Adrenal gland (tissue), 12 donors: Measurements from ENCODE around the gene FCRL4. TPM values are rescaled to one million over a fixed set of nuclear protein-coding genes. Genes with fewer than 3 reads are reported as not detected.

Source experiments
- DNase-seq, 7 donors: peaks; one replicate each; pipeline ENCODE4 v3.0.0-alpha.2; 2019 to 2020
- H3K27ac ChIP-seq, 5 donors: fragments of 200-600 bp; sonication (generic) in 4 of 5; 1 replicate in 3 of 5; 2 replicates in 2 of 5; pipeline versions ENCODE4 v1.5.1 to v1.8.0; 2016 to 2020; ENCODE audit warnings: mild to moderate bottlenecking in 1 of 5
- H3K27me3 ChIP-seq: fragments of 200-600 bp; 2 replicates; pipeline ENCODE4 v1.8.0; 2021
- H3K36me3 ChIP-seq, 2 donors: fragments of 200-600 bp; replicated peaks in 1 of 2; 1 replicate in 1 of 2; 2 replicates in 1 of 2; pipeline versions ENCODE4 v1.5.1 to v1.8.0; 2018 to 2022
- H3K4me1 ChIP-seq, 2 donors: fragments of 200-600 bp; replicated peaks in 1 of 2; 1 replicate in 1 of 2; 2 replicates in 1 of 2; pipeline versions ENCODE4 v1.5.1 to v1.8.0; 2018 to 2021
- H3K4me3 ChIP-seq, 4 donors: fragments of 200-600 bp; sonication (generic) in 3 of 4; one replicate each; pipeline ENCODE4 v1.5.1; 2016 to 2018
- H3K9me3 ChIP-seq, 3 donors: fragments of 200-600 bp; sonication (generic) in 1 of 3; replicated peaks in 1 of 3; 1 replicate in 2 of 3; 2 replicates in 1 of 3; pipeline versions ENCODE4 v1.5.1 to v1.8.0; 2016 to 2021
- CTCF ChIP-seq, 6 experiments: fragments of 450-650 bp in 4 of 6; fragments of 200-600 bp in 2 of 6; sonication (generic) in 1 of 6; IDR thresholded peaks; 1 replicate in 5 of 6; 2 replicates in 1 of 6; pipeline versions ENCODE4 v1.5.1 to v1.8.0; 2016 to 2021; ENCODE audit warnings: antibody characterized with exemption in 6 of 6, mild to moderate bottlenecking in 2 of 6, moderate library complexity in 1 of 6
- POLR2A ChIP-seq, 2 donors: fragments of 450-650 bp; IDR thresholded peaks; one replicate each; pipeline ENCODE4 v1.6.1; 2017; ENCODE audit warnings: antibody characterized with exemption in 2 of 2, mild to moderate bottlenecking in 2 of 2, moderate library complexity in 1 of 2
- WGBS, 4 donors: extraction: QIAGEN DNeasy Blood & Tissue Kit in 2 of 4; methylation state at CpG; one replicate each; pipeline versions ENCODE4 v1.1.5 to v1.1.7; 2013 to 2017; 5-methylcytosine and 5-hydroxymethylcytosine counted together
- intact Hi-C, 2 donors: fragments of 100-400 bp; cut with DNase I; formaldehyde crosslinking; loops; one replicate each; pipeline versions ENCODE4 v1.14.1 to v1.15.0; 2022 to 2023
- polyA plus RNA-seq, 3 donors: library from polyadenylated mRNA; stranded (reverse); fragments of 200-250 nt in 2 of 3; fragments of 350-450 nt in 1 of 3; fragmentation: Illumina TruSeq in 1 of 3; extraction: RNeasy Lipid Tissue Mini Kit (QIAGEN cat#74804) in 1 of 3; gene quantifications; one replicate each; pipeline ENCODE4 v1.2.3, GENCODE V29; 2013 to 2014
- total RNA-seq, 9 donors: library from RNA; depleted of rRNA in 4 of 9; stranded (reverse); fragments of >200 nt in 4 of 9; fragments of 120-200 nt in 1 of 9; fragmentation: NEBNext Ultra II Directional in 1 of 9; extraction: Animal tissue kit (Norgen Biotek cat#: 25700) in 1 of 9; gene quantifications; one replicate each; pipeline versions ENCODE4 v1.1.0 to v1.2.4, GENCODE V29; 2013 to 2023
- donor health status: healthy with polysubstance abuse.
- donor health status: Bipolar disorder and iron deficiency.
- donor health status: DM: yes; HTN: yes; CAD: no.
- donor health status: DM: no; HTN: no; CAD: no.
- donor health status: DM: no; HTN: no; CAD: no.
- donor health status: DM: yes; HTN: yes; CAD: no.

The FCRL4 gene
- total and polyA plus RNA-seq, 12 donors = not detected

GRCh38 chr1:157575744-157576143 is 22.1 kb downstream of the FCRL4 start:
- no peak overlapping the region for H3K27ac ChIP-seq
- no peak for TF ChIP-seq CTCF (IDR thresholded peaks at IDR 0.05)
- no peak for TF ChIP-seq POLR2A (IDR thresholded peaks at IDR 0.05)
- H3K9me3 ChIP-seq = no peaks in the 10 kb centered on the region
- H3K4me3 ChIP-seq = no peak overlapping the region
- 64 to 81% (median 77%) methylated on average over 2 of the region's 2 CpGs for whole genome bisulfite sequencing, 4 donors
- no peak for DNase-seq
- H3K36me3 ChIP-seq = no peaks in the 10 kb centered on the region
- no peaks in the 10 kb centered on the region for H3K4me1 ChIP-seq
- H3K27me3 ChIP-seq = no peaks in the 10 kb centered on the region
- intact Hi-C loops = no loop called here

GRCh38 chr1:157574836-157575235 is 23.0 kb downstream of the FCRL4 start:
- no peak overlapping the region for H3K4me3 ChIP-seq
- intact Hi-C loops = no loop called here
- H3K27me3 ChIP-seq = no peaks in the 10 kb centered on the region
- no peaks in the 10 kb centered on the region for H3K4me1 ChIP-seq
- H3K36me3 ChIP-seq = no peaks in the 10 kb centered on the region
- no peaks in the 10 kb centered on the region for H3K9me3 ChIP-seq
- no peak for TF ChIP-seq CTCF (IDR thresholded peaks at IDR 0.05)
- WGBS, 4 donors = 91 to 97% (median 94%) methylated on average over 1 of the region's 1 CpG
- H3K27ac ChIP-seq = no peak overlapping the region
- DNase-seq = no peak

- no peaks in the 10 kb centered on the region for H3K9me3 ChIP-seq
- H3K27ac ChIP-seq = no peak overlapping the region
- no peak for TF ChIP-seq POLR2A (IDR thresholded peaks at IDR 0.05)
- TF ChIP-seq CTCF (IDR thresholded peaks at IDR 0.05) = no peak
- H3K27me3 ChIP-seq = peaks cover 5% of the 10 kb centered on the region
- intact Hi-C loops = no loop called here
- no peaks in the 10 kb centered on the region for H3K4me1 ChIP-seq
- H3K4me3 ChIP-seq = no peak overlapping the region
- no peak for DNase-seq
- 68 to 76% (median 73%) methylated on average over 14 of the region's 14 CpGs for WGBS, 4 donors
- H3K36me3 ChIP-seq = no peaks in the 10 kb centered on the region
Observed at GRCh38 chr1:157566484-157567300, 31.2 kb downstream of the FCRL4 start.

- Histone ChIP-seq H3K36me3 (no peaks in the 10 kb centered on the region), H3K9me3 (no peaks in the 10 kb centered on the region), H3K27me3 (peaks cover 5% of the 10 kb centered on the region), H3K4me1 (no peaks in the 10 kb centered on the region), H3K27ac (no peak overlapping the region), H3K4me3 (no peak overlapping the region)
- intact Hi-C loops = no loop called here
- 50 to 54% (median 52%) methylated on average over 2 of the region's 2 CpGs for WGBS, 4 donors
- DNase-seq = no peak
- TF ChIP-seq POLR2A (IDR thresholded peaks at IDR 0.05) (no peak), CTCF (IDR thresholded peaks at IDR 0.05) (no peak)
Observed at GRCh38 chr1:157562515-157562914, 35.4 kb downstream of the FCRL4 start.
